ENCODE measurements around the gene KIF1A.

DNA sequence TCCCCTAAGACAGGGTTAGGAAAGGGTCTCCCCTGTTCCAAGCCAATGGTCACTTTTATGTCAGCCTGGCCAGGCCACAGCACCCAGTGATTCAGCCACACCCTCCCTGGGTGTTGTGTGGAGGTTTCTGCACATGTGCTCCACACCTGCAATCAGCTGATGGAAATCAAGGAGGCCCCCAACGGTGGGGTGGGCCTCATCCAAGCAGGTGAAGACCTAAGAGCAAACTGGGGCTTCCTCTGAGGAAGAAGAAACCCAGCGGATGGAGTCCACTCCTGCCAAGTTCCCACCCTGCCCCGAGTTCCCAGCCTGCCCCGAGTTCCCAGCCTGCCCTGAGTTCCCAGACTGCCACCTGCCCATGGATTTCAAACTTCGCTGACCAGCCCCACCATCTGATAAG lies 55.4 kb downstream of the KIF1A start:
- TF ChIP-seq NONO (IDR thresholded peaks at IDR 0.05) (no peak), NONO (CRISPR knock-in tag; conservative IDR thresholded peaks at IDR 0.05) (no peak), SUZ12 (IDR thresholded peaks at IDR 0.05; ENCODE audit: low read depth, low read length) (no peak)
